WTC11 (cell line): ENCODE measurements around the gene CLDN3. TPM values are rescaled to one million over a fixed set of nuclear protein-coding genes. Genes with fewer than 3 reads are reported as not detected.
"Not testable (repeated sequence)": the region's sequence is repeated elsewhere in the genome, so short reads cannot be mapped to it uniquely, and the experiment has no call there.

Experiments used
- ATAC-seq: fragments of 200-7000 bp; cut with Tn5 transposase; 2 replicates; pipeline ENCODE4 v1.10.0; 2021; ENCODE audit warnings: mild to moderate bottlenecking, moderate library complexity
- CTCF ChIA-PET: fragments of 300-600 bp; sonication (Branson Sonifier 250); formaldehyde crosslinking; loops from one replicate; lab custom pipeline; 2021; ENCODE audit warnings: antibody characterized with exemption; lab: Charles Lee
- POLR2A ChIA-PET: fragments of 350-600 bp; sonication (Branson Sonifier 250); formaldehyde crosslinking; loops from one replicate; lab custom pipeline; 2021; ENCODE audit warnings: antibody characterized with exemption; lab: Charles Lee
- DNase-seq: peaks from one replicate; pipeline ENCODE4 v3.0.0; 2021; ENCODE audit warnings: low spot score
- H3K27ac Mint-ChIP-seq: 2 replicates; pipeline ENCODE4 v1.8.0; 2021; ENCODE audit warnings: mixed read lengths
- H3K27me3 Mint-ChIP-seq: 2 replicates; pipeline ENCODE4 v1.8.0; 2021; ENCODE audit warnings: low read depth, mild to moderate bottlenecking, moderate library complexity, mixed read lengths
- H3K36me3 Mint-ChIP-seq: 2 replicates; pipeline ENCODE4 v1.8.0; 2021; ENCODE audit warnings: mixed read lengths
- H3K4me1 Mint-ChIP-seq: 2 replicates; pipeline ENCODE4 v1.8.0; 2022; ENCODE audit warnings: mixed read lengths
- H3K4me3 Mint-ChIP-seq: 2 replicates; pipeline ENCODE4 v1.8.0; 2021; ENCODE audit warnings: mild to moderate bottlenecking, moderate library complexity, mixed read lengths
- H3K9me3 Mint-ChIP-seq: 2 replicates; pipeline ENCODE4 v1.8.0; 2021; ENCODE audit warnings: mixed read lengths
- AR ChIP-seq: fragments of 250-450 bp; sonication (Bioruptor Pico); IDR thresholded peaks from 2 replicates; pipeline ENCODE4 v1.9.0; 2021; ENCODE audit warnings: mild to moderate bottlenecking
- E2F5 ChIP-seq: sonication (generic); formaldehyde crosslinking; IDR thresholded peaks from 2 replicates; pipeline ENCODE4 v1.8.1; 2022; ENCODE audit warnings: mild to moderate bottlenecking, moderate library complexity, missing genetic modification reagents
- GABPB1 ChIP-seq: sonication (generic); formaldehyde crosslinking; IDR thresholded peaks from 2 replicates; pipeline ENCODE4 v1.8.1; 2023; ENCODE audit warnings: mild to moderate bottlenecking, missing genetic modification reagents
- GRHL2 ChIP-seq: fragments of 250-450 bp; sonication (Bioruptor Pico); IDR thresholded peaks from 2 replicates; pipeline ENCODE4 v1.8.0; 2022; ENCODE audit warnings: mild to moderate bottlenecking, moderate library complexity; ENCODE audit not compliant: insufficient replicate concordance, severe bottlenecking
- SMAD4 ChIP-seq: sonication (generic); formaldehyde crosslinking; IDR thresholded peaks from 2 replicates; pipeline ENCODE4 v1.8.0; 2022; ENCODE audit warnings: mild to moderate bottlenecking, missing genetic modification reagents
- SOX15 ChIP-seq: fragments of 250-450 bp; sonication (Bioruptor Pico); IDR thresholded peaks from 2 replicates; pipeline ENCODE4 v1.9.0; 2021; ENCODE audit warnings: mild to moderate bottlenecking
- ZNF219 ChIP-seq: sonication (generic); formaldehyde crosslinking; IDR thresholded peaks from 2 replicates; pipeline ENCODE4 v1.8.0; 2023; ENCODE audit warnings: missing genetic modification reagents, mild to moderate bottlenecking, borderline replicate concordance
- ZNF425 ChIP-seq: fragments of 250-450 bp; sonication (Bioruptor Pico); conservative IDR thresholded peaks from 2 replicates; pipeline ENCODE4 v1.9.0; 2021; ENCODE audit warnings: mild to moderate bottlenecking
- total RNA-seq: library from RNA; stranded (reverse); gene quantifications from 3 replicates; pipeline ENCODE4 v1.2.3, GENCODE V29; 2021
- TF ChIP-seq, protein P1 (sequence below): sonication (generic); formaldehyde crosslinking; conservative IDR thresholded peaks from 2 replicates; pipeline ENCODE4 v1.8.1; 2022; ENCODE audit warnings: mild to moderate bottlenecking, missing genetic modification reagents
- TF ChIP-seq, protein P2 (sequence below): sonication (generic); formaldehyde crosslinking; IDR thresholded peaks from 2 replicates; pipeline ENCODE4 v1.8.0; 2022; ENCODE audit warnings: mild to moderate bottlenecking, missing genetic modification reagents
- TF ChIP-seq, protein P3 (sequence below): fragments of 250-450 bp; sonication (Bioruptor Pico); IDR thresholded peaks from 2 replicates; pipeline ENCODE4 v1.9.0; 2021; ENCODE audit warnings: moderate library complexity, mild to moderate bottlenecking, inconsistent platforms, borderline replicate concordance

Gene CLDN3
- total RNA-seq, 1 experiment from 2014 or later, result 20.7 TPM

DNA sequence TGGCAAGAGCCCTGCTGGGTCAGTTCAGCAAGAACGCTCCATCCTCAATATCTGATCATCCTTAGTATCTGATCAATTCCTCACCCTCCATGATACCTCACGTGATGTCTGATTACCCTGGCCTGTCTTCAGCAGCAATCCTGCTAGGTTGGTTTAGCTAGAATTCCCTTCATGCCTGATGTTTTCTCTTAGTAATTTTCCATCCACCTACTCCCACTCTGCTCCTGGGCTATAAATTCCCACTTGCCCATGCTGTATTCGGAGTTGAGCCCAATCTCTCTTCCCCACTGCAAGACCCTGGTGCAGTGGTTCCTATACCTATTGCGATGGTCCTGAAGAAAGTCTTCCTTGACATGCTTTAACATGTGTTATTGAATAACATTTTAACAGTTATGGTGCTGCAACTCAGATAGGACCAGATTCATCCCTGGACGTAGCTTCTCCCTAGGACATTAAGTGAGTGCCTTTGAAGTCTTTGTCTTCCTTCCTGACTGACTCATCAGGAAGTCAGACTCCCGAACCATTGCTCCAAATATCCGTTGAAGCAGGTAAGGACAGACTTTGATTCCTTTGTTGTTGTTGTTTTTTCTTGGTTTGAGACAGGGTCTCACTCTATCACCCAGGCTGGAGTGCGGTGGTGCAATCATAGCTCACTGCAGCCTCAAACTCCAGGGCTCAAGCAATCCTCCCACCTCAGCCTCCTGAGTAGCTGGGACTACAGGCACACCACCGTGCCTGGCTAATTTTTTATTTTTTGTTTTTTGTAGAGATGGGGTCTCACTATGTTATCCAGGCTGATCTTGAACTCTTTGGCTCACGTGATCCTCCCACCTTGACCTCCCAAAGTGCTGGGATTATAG lies 29.4 kb upstream of the CLDN3 start:
- ChIA-PET CTCF (interaction anchor here (0.7 to 1.7 kb wide), 3 partner anchors 11 to 74 kb away, joined by 3 to 5 read pairs (median 4); no protein-coding TSS in a partner anchor), POLR2A (no interaction called here)
- Mint-ChIP-seq H3K27me3 (peaks cover 6% of the 10 kb centered on the region; the same call in 1 of the 2 replicates), H3K4me1 (peaks cover 7% of the 10 kb centered on the region), H3K36me3 (peaks cover 5% of the 10 kb centered on the region; the same call in 1 of the 2 replicates), H3K27ac (no peak overlapping the region; the same call in 1 of the 2 replicates), H3K9me3 (peaks cover 5% of the 10 kb centered on the region), H3K4me3 (no peak overlapping the region)
- no peak for DNase-seq
- no peak for TF ChIP-seq E2F5
- no peak for ATAC-seq

DNA sequence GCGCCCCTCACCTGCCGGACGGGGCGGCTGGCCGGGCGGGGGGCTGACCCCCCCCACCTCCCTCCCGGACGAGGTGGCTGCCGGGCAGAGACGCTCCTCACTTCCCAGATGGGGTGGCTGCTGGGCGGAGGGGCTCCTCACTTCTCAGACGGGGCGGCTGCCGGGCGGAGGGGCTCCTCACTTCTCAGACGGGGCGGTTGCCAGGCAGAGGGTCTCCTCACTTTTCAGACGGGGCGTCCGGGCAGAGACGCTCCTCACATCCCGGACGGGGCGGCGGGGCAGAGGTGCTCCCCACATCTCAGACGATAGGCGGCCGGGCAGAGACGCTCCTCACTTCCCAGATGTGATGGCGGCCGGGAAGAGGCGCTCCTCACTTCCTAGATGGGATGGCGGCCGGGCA lies 27.1 kb upstream of the CLDN3 start:
- H3K27me3 Mint-ChIP-seq, H3K4me3 Mint-ChIP-seq, H3K27ac Mint-ChIP-seq, H3K36me3 Mint-ChIP-seq, ATAC-seq, DNase-seq, H3K4me1 Mint-ChIP-seq, POLR2A ChIA-PET, H3K9me3 Mint-ChIP-seq: not testable (repeated sequence)
- CTCF ChIA-PET, result interaction anchor here (1.4 kb wide), 1 partner anchor 63 kb away, joined by 3 read pairs; no protein-coding TSS in a partner anchor

DNA sequence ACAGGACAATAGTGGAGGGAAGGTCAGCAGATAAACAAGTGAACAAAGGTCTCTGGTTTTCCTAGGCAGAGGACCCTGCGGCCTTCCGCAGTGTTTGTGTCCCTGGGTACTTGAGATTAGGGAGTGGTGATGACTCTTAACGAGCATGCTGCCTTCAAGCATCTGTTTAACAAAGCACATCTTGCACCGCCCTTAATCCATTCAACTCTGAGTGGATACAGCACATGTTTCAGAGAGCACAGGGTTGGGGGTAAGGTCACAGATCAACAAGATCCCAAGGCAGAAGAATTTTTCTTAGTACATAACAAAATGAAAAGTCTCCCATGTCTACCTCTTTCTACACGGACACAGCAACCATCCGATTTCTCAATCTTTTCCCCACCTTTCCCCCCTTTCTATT lies 26.6 kb upstream of the CLDN3 start:
- CTCF ChIA-PET, result interaction anchor here (1.4 kb wide), 1 partner anchor 62 kb away, joined by 3 read pairs; no protein-coding TSS in a partner anchor
- POLR2A ChIA-PET, H3K27ac Mint-ChIP-seq: not testable (repeated sequence)

DNA sequence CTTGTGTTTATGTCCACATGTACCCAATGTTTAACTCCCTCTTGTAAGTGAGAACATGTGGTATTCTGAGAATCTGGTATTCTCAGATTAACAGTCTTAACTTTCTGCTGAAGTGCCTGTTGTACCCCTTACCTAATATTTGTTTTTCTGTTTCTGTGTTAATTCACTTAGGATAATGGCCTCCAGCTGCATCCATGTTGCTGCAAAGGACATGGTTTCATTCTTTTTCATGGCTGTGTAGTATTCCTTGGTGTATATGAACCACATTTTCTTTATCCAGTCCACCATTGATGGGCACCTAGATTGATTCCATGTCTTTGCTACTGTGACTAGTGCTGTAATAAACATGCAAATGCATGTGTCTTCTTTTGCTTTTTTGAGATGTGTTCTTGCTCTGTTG lies 25.1 kb upstream of the CLDN3 start:
- H3K27ac Mint-ChIP-seq, H3K4me1 Mint-ChIP-seq, H3K4me3 Mint-ChIP-seq, POLR2A ChIA-PET, ATAC-seq, DNase-seq, H3K27me3 Mint-ChIP-seq, CTCF ChIA-PET: not testable (repeated sequence)
- Mint-ChIP-seq H3K36me3 (peaks cover 14% of the 10 kb centered on the region), H3K9me3 (peaks cover 23% of the 10 kb centered on the region)

More for the DNA sequence above, 26.6 kb upstream of the CLDN3 start:
- not testable (repeated sequence) for H3K27me3 Mint-ChIP-seq, H3K36me3 Mint-ChIP-seq, DNase-seq, H3K4me1 Mint-ChIP-seq, H3K4me3 Mint-ChIP-seq, ATAC-seq
- peaks cover 11% of the 10 kb centered on the region for H3K9me3 Mint-ChIP-seq

- Mint-ChIP-seq H3K9me3 (peaks cover 31% of the 10 kb centered on the region), H3K36me3 (peaks cover 15% of the 10 kb centered on the region)
- ChIA-PET CTCF (interaction anchor here (0.7 kb wide), 1 partner anchor 121 kb away, joined by 3 read pairs; no protein-coding TSS in a partner anchor), POLR2A (interaction anchor here (0.7 kb wide), 1 partner anchor 53 kb away, joined by 4 read pairs; the partner anchor contains the start of gene ABHD11)
- not testable (repeated sequence) for ATAC-seq, H3K4me1 Mint-ChIP-seq, H3K4me3 Mint-ChIP-seq, H3K27me3 Mint-ChIP-seq, H3K27ac Mint-ChIP-seq, DNase-seq
These were observed 21.2 kb upstream of the CLDN3 start for GRCh38 chr7:73791170-73791690.

DNA sequence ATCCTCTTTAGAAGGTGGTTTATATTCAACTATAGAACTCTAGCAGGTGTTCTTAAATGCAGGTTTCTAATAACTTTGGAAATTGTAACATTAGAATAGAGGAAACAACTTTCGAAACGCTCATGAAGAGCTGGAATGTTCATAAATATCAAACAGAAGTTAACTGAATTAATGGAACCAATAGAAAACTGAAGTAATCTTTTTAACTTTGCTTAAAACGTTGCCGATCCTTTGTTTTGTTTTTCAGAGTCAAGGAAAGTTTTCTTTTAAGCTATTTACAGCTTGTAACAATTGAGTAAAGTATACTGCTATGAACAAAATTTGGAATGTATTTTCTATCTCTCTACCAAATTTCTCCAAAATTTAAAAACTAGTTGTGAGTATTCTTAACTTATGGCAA lies 19.0 kb upstream of the CLDN3 start:
- Mint-ChIP-seq H3K4me3 (no peak overlapping the region), H3K4me1 (no peaks in the 10 kb centered on the region), H3K36me3 (peaks cover 15% of the 10 kb centered on the region), H3K27ac (no peak overlapping the region), H3K27me3 (no peaks in the 10 kb centered on the region; the same call in 1 of the 2 replicates), H3K9me3 (peaks cover 26% of the 10 kb centered on the region)
- ATAC-seq, result no peak
- DNase-seq, result no peak
- no peak for TF ChIP-seq ZNF425 (CRISPR knock-in tag)
- TF ChIP-seq SMAD4 (CRISPR knock-in tag), result no peak
- TF ChIP-seq, protein P1, sequence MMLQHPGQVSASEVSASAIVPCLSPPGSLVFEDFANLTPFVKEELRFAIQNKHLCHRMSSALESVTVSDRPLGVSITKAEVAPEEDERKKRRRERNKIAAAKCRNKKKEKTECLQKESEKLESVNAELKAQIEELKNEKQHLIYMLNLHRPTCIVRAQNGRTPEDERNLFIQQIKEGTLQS (CRISPR knock-in tag), result no peak
- no peak for TF ChIP-seq SOX15 (CRISPR knock-in tag)
- TF ChIP-seq, protein P2, sequence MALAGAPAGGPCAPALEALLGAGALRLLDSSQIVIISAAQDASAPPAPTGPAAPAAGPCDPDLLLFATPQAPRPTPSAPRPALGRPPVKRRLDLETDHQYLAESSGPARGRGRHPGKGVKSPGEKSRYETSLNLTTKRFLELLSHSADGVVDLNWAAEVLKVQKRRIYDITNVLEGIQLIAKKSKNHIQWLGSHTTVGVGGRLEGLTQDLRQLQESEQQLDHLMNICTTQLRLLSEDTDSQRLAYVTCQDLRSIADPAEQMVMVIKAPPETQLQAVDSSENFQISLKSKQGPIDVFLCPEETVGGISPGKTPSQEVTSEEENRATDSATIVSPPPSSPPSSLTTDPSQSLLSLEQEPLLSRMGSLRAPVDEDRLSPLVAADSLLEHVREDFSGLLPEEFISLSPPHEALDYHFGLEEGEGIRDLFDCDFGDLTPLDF (CRISPR knock-in tag), result no peak
- TF ChIP-seq, protein P3, sequence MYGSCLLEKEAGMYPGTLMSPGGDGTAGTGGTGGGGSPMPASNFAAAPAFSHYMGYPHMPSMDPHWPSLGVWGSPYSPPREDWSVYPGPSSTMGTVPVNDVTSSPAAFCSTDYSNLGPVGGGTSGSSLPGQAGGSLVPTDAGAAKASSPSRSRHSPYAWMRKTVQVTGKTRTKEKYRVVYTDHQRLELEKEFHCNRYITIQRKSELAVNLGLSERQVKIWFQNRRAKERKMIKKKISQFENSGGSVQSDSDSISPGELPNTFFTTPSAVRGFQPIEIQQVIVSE (CRISPR knock-in tag), result no peak
- no peak for TF ChIP-seq GRHL2
- TF ChIP-seq AR (CRISPR knock-in tag), result no peak
- no peak for TF ChIP-seq GABPB1
- no peak for TF ChIP-seq ZNF219 (CRISPR knock-in tag)
- CTCF ChIA-PET, result no interaction called here
- POLR2A ChIA-PET, result no interaction called here
